GM18951 (cell line): ENCODE data around the gene CFAP46.
"Not testable (repeated sequence)": the region's sequence is repeated elsewhere in the genome, so short reads cannot be mapped to it uniquely, and the experiment has no call there.

ENCODE experiments used
- POLR2A ChIP-seq: IDR thresholded peaks from 4 replicates; pipeline ENCODE4 v1.6.1; 2011; ENCODE audit warnings: mild to moderate bottlenecking; ENCODE audit not compliant: insufficient read length, insufficient read depth; ENCODE audit errors: extremely low read depth
- in situ Hi-C: fragments of 300-500 bp; cut with MboI; formaldehyde crosslinking; loops from one replicate; pipeline ENCODE4 v1.12.0; 2022; ENCODE audit warnings: low sequenced_read_pairs, mixed read lengths, inconsistent platforms; ENCODE audit not compliant: unreplicated experiment

The CFAP46 gene

DNA sequence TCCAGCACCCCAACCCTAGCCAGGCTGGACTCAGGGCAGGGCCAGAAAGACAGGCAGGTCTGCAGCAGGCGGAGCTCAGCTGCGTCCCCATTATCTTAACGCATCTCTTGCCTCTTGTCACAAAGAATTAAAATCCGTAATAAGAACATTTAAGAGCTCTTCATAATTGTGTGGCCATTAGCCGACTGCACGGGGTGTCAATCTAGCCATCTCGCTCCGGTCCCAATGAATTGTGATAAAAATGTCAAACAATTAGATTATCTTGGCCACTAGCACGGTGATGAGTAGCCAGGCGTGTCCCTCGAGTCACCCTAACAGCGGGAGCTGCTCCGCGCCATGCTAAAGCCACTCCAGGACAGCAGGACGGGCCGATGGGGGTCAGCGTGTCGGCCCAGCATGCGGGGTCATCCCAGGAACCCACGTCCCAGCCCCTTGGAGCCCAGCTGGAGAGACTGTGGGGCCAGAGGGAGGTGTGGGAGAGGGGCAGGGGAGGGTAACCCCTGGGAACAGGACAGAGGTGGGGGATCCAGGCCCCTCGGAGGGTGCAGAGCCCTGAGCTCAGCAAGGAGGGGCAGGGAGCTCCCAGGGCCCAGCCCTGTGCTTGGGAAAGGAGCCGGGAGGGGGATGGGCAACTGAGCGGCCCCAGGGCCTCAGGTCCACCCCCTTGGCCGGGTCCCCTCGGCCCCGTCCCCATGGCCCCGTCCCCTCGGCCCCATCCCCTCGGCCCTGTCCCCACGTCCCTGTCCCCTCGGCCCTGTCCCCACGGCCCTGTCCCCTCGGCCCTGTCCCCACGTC is 138.8 kb downstream of the CFAP46 start:
- TF ChIP-seq POLR2A = no peak
- in situ Hi-C loops = no loop called here

- no peak for TF ChIP-seq POLR2A
- in situ Hi-C loops = no loop called here
Observed at GRCh38 chr10:132802694-132803320, 139.6 kb downstream of the CFAP46 start.

DNA sequence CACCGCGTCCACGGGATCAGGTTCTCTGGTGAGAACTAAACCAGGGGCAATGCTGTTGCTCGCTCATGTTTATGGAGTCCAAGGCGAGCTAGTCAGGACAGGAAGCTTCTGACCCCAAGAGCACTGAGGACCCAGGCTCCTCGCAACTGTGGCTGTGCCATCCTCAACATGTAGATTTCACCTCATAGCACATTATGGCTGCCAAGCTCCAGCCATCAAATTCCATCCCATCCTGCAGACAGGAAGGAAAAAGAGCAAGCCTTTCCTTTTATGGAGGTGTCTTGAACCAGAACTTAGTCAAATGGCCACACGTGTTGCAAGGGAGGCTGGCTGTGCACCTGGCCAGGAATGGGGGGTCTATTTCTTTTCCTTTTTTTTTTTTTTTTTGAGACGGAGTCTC is 140.3 kb downstream of the CFAP46 start:
- in situ Hi-C loops = no loop called here
- no peak for TF ChIP-seq POLR2A

DNA sequence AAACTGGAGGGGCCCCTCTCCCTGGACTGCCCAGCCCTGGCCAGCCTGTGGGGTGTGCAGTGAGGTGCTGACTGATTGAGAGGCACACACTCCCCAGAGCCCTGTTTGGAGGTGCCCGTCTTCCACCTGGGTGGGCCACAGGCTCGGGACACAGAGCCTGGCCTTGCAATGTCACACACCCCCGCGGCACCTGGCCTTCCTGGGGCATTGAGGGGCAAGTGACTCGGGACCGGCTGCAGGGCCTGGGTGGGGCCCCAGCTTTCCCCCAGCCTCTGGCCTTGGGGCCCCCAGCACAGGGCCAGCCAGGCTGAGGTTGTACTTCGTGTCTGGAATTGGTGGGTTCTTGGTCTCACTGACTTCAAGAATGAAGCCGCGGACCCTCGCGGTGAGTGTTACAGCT is 142.5 kb downstream of the CFAP46 start:
- in situ Hi-C loops = no loop called here
- no peak for TF ChIP-seq POLR2A

DNA sequence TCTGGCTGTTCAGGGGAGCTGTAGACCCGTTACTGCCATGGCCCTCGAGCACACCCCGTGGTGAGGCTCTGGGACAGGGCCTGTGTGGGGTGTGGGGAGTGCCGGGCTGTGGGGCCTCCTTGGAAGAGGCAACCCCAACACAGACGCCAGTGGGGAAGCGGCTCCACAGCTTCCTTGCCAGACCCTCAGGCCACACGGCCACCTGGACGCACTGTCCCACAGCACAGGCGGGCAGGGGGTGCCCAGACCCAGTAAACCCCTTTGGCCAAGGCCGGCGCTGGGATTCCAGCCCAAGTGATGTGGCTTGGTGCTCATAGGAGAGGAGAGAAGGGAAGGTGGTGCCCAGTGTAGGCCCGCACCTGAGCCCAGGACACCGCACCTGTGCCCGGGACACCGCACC is 143.5 kb downstream of the CFAP46 start:
- no peak for TF ChIP-seq POLR2A
- in situ Hi-C loops = no loop called here

GRCh38 chr10:132798403-132798802 is 144.0 kb downstream of the CFAP46 start:
- no peak for TF ChIP-seq POLR2A
- in situ Hi-C loops = no loop called here

DNA sequence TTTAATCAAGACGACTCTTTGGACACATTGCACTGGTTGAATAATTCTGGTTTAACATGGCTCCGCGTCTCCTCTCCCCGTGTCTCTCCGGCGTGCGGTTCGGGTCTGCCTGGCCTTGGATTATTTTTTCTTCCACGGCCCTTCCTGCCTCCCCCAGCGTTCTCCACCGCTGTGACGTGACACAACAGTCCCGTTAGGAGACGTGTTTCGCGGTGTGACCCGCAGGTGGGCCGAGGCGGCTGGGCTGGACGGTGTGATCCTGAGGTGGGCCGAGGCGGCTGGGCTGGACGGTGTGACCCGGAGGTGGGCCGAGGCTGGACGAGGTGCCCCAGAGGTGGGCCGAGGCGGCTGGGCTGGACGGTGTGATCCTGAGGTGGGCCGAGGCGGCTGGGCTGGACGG is 144.4 kb downstream of the CFAP46 start:
- in situ Hi-C loops = not testable (repeated sequence)

GRCh38 chr10:132796846-132797245 is 145.5 kb downstream of the CFAP46 start:
- in situ Hi-C loops = no loop called here
- TF ChIP-seq POLR2A = no peak

GRCh38 chr10:132793871-132794849 is 148.2 kb downstream of the CFAP46 start:
- TF ChIP-seq POLR2A = no peak

GRCh38 chr10:132793213-132793612 is 149.2 kb downstream of the CFAP46 start:
- in situ Hi-C loops = no loop called here
- no peak for TF ChIP-seq POLR2A

More at GRCh38 chr10:132793871-132794849, 148.2 kb downstream of the CFAP46 start:
- in situ Hi-C loops = no loop called here

- in situ Hi-C loops = no loop called here
- no peak for TF ChIP-seq POLR2A
Observed at GRCh38 chr10:132792796-132793195, 149.6 kb downstream of the CFAP46 start.

- in situ Hi-C loops = not testable (repeated sequence)
Observed at GRCh38 chr10:132792099-132792498, 150.3 kb downstream of the CFAP46 start.
